ENCODE measurements around the gene IDH3A.

IDH3A gene

GRCh38 chr15:78205337-78205736, 56.2 kb downstream of the IDH3A start:
- DNase-seq: no peak

- DNase-seq: no peak
Observed at GRCh38 chr15:78205856-78206255, 56.7 kb downstream of the IDH3A start.

- no peak for DNase-seq
Observed at GRCh38 chr15:78206326-78207109, 57.4 kb downstream of the IDH3A start.

GRCh38 chr15:78207110-78207458, 57.9 kb downstream of the IDH3A start:
- DNase-seq: no peak

- DNase-seq: no peak
Observed at GRCh38 chr15:78207641-78208340, 58.6 kb downstream of the IDH3A start.

GRCh38 chr15:78208341-78208844, 59.2 kb downstream of the IDH3A start:
- no peak for DNase-seq

GRCh38 chr15:78208887-78209645, 59.9 kb downstream of the IDH3A start:
- no peak for DNase-seq

GRCh38 chr15:78209646-78210348, 60.6 kb downstream of the IDH3A start:
- no peak for DNase-seq

- no peak for DNase-seq
Observed at GRCh38 chr15:78210349-78210717, 61.2 kb downstream of the IDH3A start.

- DNase-seq: no peak
Observed at GRCh38 chr15:78211189-78211921, 62.2 kb downstream of the IDH3A start.

- DNase-seq: no peak
Observed at GRCh38 chr15:78212008-78212407, 62.8 kb downstream of the IDH3A start.

GRCh38 chr15:78212546-78213424, 63.6 kb downstream of the IDH3A start:
- DNase-seq: no peak

- DNase-seq: no peak
Observed at GRCh38 chr15:78213425-78213750, 64.2 kb downstream of the IDH3A start.

- no peak for DNase-seq
Observed at GRCh38 chr15:78213956-78214355, 64.8 kb downstream of the IDH3A start.

- peak; percentile 10 for DNase-seq
Observed at GRCh38 chr15:78216276-78217104, 67.3 kb downstream of the IDH3A start.

GRCh38 chr15:78220713-78221112, 71.6 kb downstream of the IDH3A start:
- DNase-seq: no peak

Data from DMS79 treated with DMSO at 0.1 percent for 48 hours (cell line).